IPS-15b (cell line): ENCODE measurements around the gene ARHGAP26.
"Not testable (repeated sequence)": the region's sequence is repeated elsewhere in the genome, so short reads cannot be mapped to it uniquely, and the experiment has no call there.

Source experiments
- H3K27me3 ChIP-seq: one replicate; pipeline ENCODE4 v1.6.1; 2013; ENCODE audit warnings: low read length; ENCODE audit not compliant: control insufficient read depth, insufficient read depth
- H3K36me3 ChIP-seq: one replicate; pipeline ENCODE4 v1.6.1; 2013; ENCODE audit warnings: low read length; ENCODE audit not compliant: control insufficient read depth, insufficient read depth
- H3K4me1 ChIP-seq: one replicate; pipeline ENCODE4 v1.6.1; 2013; ENCODE audit warnings: mild to moderate bottlenecking, low read length; ENCODE audit not compliant: control insufficient read depth, insufficient read depth
- H3K4me3 ChIP-seq: one replicate; pipeline ENCODE4 v1.5.1; 2013; ENCODE audit warnings: low read depth, low read length
- H3K9ac ChIP-seq: one replicate; pipeline ENCODE4 v1.6.1; 2013; ENCODE audit warnings: low read depth, mild to moderate bottlenecking, low read length
- H3K9me3 ChIP-seq: one replicate; pipeline ENCODE4 v1.6.1; 2013; ENCODE audit warnings: mild to moderate bottlenecking, low read length; ENCODE audit not compliant: control insufficient read depth, insufficient read depth

Gene ARHGAP26

GRCh38 chr5:143118818-143119217, 348.6 kb downstream of the ARHGAP26 start:
- H3K36me3 ChIP-seq, H3K4me3 ChIP-seq, H3K9ac ChIP-seq, H3K27me3 ChIP-seq, H3K9me3 ChIP-seq: not testable (repeated sequence)
- H3K4me1 ChIP-seq = peaks cover 15% of the 10 kb centered on the region

GRCh38 chr5:143119291-143119769, 349.2 kb downstream of the ARHGAP26 start:
- Histone ChIP-seq H3K27me3 (no peaks in the 10 kb centered on the region), H3K36me3 (no peaks in the 10 kb centered on the region), H3K4me1 (peaks cover 15% of the 10 kb centered on the region), H3K9ac (no peak overlapping the region), H3K9me3 (no peaks in the 10 kb centered on the region), H3K4me3 (no peak overlapping the region)

GRCh38 chr5:143119881-143120341, 349.7 kb downstream of the ARHGAP26 start:
- Histone ChIP-seq H3K4me1 (peaks cover 15% of the 10 kb centered on the region), H3K4me3 (no peak overlapping the region)

DNA sequence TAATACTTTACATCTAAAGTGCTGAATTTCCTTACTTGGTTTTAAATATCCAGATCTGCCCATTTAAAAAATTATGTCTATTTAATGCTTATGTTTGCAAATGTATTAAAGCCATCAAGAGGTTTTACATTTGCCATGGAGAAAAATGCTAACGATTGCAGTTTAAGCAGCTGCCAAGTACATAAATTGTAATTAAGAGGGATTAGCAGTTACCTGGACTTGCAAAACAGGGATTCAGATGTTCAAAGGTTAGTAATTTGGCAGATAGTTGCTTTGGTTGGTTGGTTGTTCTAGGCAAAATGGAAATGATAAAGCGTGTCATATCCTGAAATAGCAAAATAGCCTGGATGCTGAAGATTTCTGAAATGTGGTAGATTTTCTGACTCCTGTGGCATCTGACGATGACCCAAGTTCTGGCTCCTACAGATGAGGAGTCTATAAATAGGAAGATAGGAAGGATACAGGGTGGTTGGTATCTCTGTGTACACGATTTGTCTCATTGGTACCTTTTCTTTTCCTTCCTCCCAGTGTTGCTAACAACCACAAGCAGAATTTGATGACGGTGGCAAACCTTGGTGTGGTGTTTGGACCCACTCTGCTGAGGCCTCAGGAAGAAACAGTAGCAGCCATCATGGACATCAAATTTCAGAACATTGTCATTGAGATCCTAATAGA, 350.4 kb downstream of the ARHGAP26 start:
- Histone ChIP-seq H3K4me3 (no peak overlapping the region), H3K9ac (no peak overlapping the region)

More at GRCh38 chr5:143119881-143120341, 349.7 kb downstream of the ARHGAP26 start:
- no peak overlapping the region for H3K9ac ChIP-seq
- H3K36me3 ChIP-seq = no peaks in the 10 kb centered on the region
- no peaks in the 10 kb centered on the region for H3K9me3 ChIP-seq
- H3K27me3 ChIP-seq = no peaks in the 10 kb centered on the region

DNA sequence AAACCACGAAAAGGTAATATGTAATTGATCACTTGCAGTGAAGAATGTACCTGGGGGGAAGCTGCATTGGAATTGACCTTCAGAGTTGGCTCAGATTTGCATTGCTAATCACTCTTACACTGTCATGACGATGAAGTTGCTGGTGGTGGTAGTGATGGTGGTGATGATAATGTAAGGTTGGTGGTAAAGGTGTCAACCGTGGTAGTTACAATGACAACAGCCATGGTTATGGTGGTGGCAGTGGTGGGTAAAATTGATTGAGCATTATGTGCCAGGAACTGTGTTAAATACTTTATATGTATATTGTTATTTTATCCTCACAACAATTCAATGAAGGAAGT, 350.9 kb downstream of the ARHGAP26 start:
- Histone ChIP-seq H3K9ac (no peak overlapping the region), H3K4me3 (no peak overlapping the region), H3K27me3 (no peaks in the 10 kb centered on the region), H3K36me3 (no peaks in the 10 kb centered on the region), H3K9me3 (no peaks in the 10 kb centered on the region), H3K4me1 (peaks cover 15% of the 10 kb centered on the region)

More for the DNA sequence above, 350.4 kb downstream of the ARHGAP26 start:
- H3K27me3 ChIP-seq = no peaks in the 10 kb centered on the region
- peaks cover 15% of the 10 kb centered on the region for H3K4me1 ChIP-seq
- no peaks in the 10 kb centered on the region for H3K36me3 ChIP-seq
- no peaks in the 10 kb centered on the region for H3K9me3 ChIP-seq

GRCh38 chr5:143124593-143124992, 354.4 kb downstream of the ARHGAP26 start:
- Histone ChIP-seq H3K4me1 (peaks cover 10% of the 10 kb centered on the region), H3K27me3 (no peaks in the 10 kb centered on the region), H3K36me3 (no peaks in the 10 kb centered on the region), H3K4me3 (no peak overlapping the region), H3K9ac (no peak overlapping the region), H3K9me3 (no peaks in the 10 kb centered on the region)

DNA sequence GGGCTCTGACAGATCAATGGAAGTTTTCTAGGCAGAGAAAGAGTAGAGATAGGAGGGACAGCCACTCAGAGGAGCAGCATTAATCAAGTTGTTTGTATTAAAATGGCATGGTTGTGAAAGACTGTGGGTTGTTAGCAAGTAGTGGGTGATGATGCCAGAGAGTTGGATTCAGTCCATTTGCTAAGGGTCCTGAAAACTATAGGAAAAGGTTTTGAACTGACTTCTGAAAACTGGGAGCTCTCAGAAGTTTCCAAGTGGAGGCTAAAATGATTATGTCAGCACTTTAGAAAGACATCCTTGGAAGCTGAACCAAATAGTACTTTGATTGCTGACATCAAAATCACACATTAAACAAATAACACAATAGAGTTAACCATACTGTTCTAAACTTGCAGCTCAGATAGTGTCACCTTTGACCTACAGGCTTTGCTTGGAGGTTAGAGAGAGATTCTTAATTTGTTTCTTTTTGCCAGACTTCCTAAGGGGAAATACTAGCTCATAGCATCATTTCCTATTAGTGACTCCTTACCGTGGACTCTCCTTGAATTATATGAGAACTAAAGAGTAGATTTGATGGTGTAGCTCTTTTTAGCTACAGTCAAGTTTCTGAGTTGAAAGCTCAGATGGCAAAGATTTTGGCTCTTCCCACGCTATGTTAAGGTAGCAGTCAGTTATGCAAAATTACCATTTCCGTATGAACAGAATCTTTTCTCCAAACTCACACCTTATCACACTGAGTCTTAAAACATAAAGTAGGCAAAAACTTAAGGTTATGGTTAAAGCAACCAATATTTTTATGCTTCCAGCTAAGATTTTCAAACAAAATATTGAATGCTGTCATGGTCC, 356.2 kb downstream of the ARHGAP26 start:
- Histone ChIP-seq H3K36me3 (no peaks in the 10 kb centered on the region), H3K4me3 (no peak overlapping the region), H3K27me3 (no peaks in the 10 kb centered on the region), H3K9ac (no peak overlapping the region), H3K9me3 (no peaks in the 10 kb centered on the region), H3K4me1 (no peaks in the 10 kb centered on the region)

DNA sequence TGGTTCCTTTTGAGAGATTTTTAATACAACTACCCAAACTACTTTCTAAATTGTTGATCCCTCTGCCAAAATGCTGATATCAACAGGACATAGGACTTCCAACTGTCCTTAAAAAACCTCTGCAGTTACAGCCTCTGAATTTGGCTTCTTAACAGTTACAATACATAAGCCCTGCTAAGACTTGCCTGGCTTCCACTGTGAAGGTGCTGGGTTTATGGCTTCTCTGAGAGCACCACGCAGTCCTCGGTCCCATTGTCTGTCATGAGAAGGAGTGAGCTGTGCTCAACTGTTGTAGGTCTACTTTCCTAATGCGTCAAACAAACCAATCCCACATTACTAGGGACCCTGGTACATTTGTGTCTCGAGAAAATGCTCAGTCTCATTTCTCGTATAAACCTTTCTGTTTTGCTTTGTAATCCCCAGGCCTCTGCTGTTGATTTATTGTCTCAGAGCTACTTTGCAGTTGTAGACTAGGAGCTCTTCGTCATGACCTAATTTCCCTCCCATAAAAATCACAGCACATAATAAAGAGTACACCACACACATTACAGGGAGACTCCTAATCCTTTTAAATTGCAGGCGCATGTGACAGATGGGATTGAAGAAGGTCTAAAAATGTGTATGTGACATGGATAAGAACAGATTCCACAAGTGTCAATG, 358.4 kb downstream of the ARHGAP26 start:
- H3K9me3 ChIP-seq = no peaks in the 10 kb centered on the region
- no peaks in the 10 kb centered on the region for H3K36me3 ChIP-seq
- H3K9ac ChIP-seq = no peak overlapping the region
- H3K4me1 ChIP-seq = no peaks in the 10 kb centered on the region
- no peaks in the 10 kb centered on the region for H3K27me3 ChIP-seq
- no peak overlapping the region for H3K4me3 ChIP-seq

DNA sequence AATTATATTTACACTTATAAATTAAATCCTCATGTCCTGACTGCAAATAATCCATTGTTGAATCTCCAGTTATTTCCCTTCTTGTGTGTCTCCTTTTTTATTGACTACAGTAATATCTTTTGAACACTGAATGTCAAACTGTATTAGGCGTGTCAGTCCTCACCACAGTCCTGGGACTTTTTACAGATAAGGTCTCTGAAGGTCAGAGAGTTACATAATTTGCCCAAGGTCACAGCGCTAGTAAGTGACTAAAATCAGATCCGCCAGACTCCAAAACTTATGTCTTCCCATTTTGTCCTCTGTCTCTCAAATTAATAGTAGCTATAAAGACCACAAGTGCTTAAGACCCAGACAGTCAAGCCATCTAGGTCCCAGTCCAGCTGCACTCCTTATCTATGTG, 359.0 kb downstream of the ARHGAP26 start:
- Histone ChIP-seq H3K36me3 (no peaks in the 10 kb centered on the region), H3K27me3 (no peaks in the 10 kb centered on the region), H3K9ac (no peak overlapping the region), H3K4me1 (no peaks in the 10 kb centered on the region), H3K4me3 (no peak overlapping the region), H3K9me3 (no peaks in the 10 kb centered on the region)

GRCh38 chr5:143129910-143130612, 359.9 kb downstream of the ARHGAP26 start:
- H3K36me3 ChIP-seq = no peaks in the 10 kb centered on the region
- no peak overlapping the region for H3K4me3 ChIP-seq
- H3K27me3 ChIP-seq = no peaks in the 10 kb centered on the region
- H3K4me1 ChIP-seq = no peaks in the 10 kb centered on the region
- no peaks in the 10 kb centered on the region for H3K9me3 ChIP-seq
- H3K9ac ChIP-seq = no peak overlapping the region

DNA sequence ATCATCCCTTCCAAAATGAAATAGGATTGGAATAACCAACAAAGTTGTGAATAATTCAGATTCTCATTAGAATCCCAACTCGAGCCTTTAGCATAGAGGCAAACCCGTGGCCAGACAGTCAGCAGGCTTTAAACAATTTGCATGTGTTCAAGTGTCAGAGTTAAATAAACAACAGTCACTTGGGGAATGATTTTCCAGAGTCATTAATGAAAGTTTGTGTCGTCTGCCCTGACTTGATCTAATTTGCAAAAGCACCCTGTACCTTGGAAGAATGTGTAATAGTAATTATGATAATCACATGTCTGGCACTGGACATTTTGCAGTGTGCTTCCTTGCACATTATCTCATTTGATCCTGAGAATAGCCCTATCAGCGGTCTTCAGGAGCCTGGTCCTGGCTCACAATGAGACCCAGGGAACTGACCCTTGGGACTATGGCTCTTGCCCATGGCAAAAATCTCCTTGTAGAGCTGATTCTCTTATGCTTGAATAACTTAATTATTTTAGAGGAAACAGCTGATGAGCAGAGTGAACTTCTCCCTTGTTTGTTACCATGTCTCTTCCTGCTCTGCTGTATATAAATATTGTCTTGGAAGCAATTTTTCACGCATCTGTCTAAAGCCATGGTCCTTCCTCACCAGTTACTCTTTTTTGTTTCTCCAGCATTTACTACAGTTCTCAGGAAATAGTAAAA, 360.6 kb downstream of the ARHGAP26 start:
- no peak overlapping the region for H3K4me3 ChIP-seq
- no peaks in the 10 kb centered on the region for H3K36me3 ChIP-seq
- H3K4me1 ChIP-seq = no peaks in the 10 kb centered on the region
- no peaks in the 10 kb centered on the region for H3K9me3 ChIP-seq
- H3K27me3 ChIP-seq = no peaks in the 10 kb centered on the region
- H3K9ac ChIP-seq = no peak overlapping the region
